GM10248 (cell line): Measurements from ENCODE around the gene ULK1.

Experiments
- CTCF ChIA-PET: fragments of 300-600 bp; sonication (Branson Sonifier 250); formaldehyde crosslinking; extraction: SDS; loops from one replicate; lab custom pipeline; 2021; ENCODE audit warnings: antibody characterized with exemption; lab: Yijun Ruan, JAX
- POLR2A ChIA-PET: fragments of 350-650 bp; sonication (Branson Sonifier 250); formaldehyde crosslinking; extraction: SDS; loops from one replicate; lab custom pipeline; 2020; ENCODE audit warnings: antibody characterized with exemption; lab: Yijun Ruan, JAX
- DNase-seq: peaks from one replicate; pipeline ENCODE4 v3.0.0; 2012; ENCODE audit errors: extremely low spot score
- CTCF ChIP-seq: IDR thresholded peaks from 2 replicates; pipeline ENCODE4 v1.5.1; 2012; ENCODE audit warnings: mild to moderate bottlenecking, low read depth; ENCODE audit errors: extremely low read depth, missing control alignments, control extremely low read depth

Gene ULK1

GRCh38 chr12:131894981-131895639, 688 bp downstream of the ULK1 start:
- ChIA-PET CTCF (no interaction called here), POLR2A (no interaction called here)
- DNase-seq: no peak
- TF ChIP-seq CTCF: no peak

GRCh38 chr12:131895640-131896079, 1.2 kb downstream of the ULK1 start:
- no peak for TF ChIP-seq CTCF
- ChIA-PET CTCF (no interaction called here), POLR2A (no interaction called here)
- no peak for DNase-seq

- CTCF ChIA-PET: no interaction called here
- DNase-seq: peak; percentile 86
- POLR2A ChIA-PET: no interaction called here
- TF ChIP-seq CTCF: no peak
These were observed 1.8 kb downstream of the ULK1 start for GRCh38 chr12:131896080-131896810.

GRCh38 chr12:131896811-131897270, 2.4 kb downstream of the ULK1 start:
- ChIA-PET CTCF (no interaction called here), POLR2A (interaction anchor here (0.6 kb wide), 1 partner anchor 55 kb away, joined by 3 read pairs; no protein-coding TSS in a partner anchor)
- TF ChIP-seq CTCF: no peak
- no peak for DNase-seq

- no peak for DNase-seq
- ChIA-PET POLR2A (interaction anchor here (0.6 kb wide), 1 partner anchor 54 kb away, joined by 3 read pairs; no protein-coding TSS in a partner anchor), CTCF (interaction anchor here (1.8 kb wide), 1 partner anchor 8 kb away, joined by 4 read pairs; no protein-coding TSS in a partner anchor)
- no peak for TF ChIP-seq CTCF
These were observed 2.9 kb downstream of the ULK1 start for GRCh38 chr12:131897276-131897675.

- CTCF ChIA-PET: interaction anchor here (1.5 to 1.8 kb wide), 2 partner anchors 8 to 12 kb away, joined by 3 to 4 read pairs; no protein-coding TSS in a partner anchor
- TF ChIP-seq CTCF: no peak
- POLR2A ChIA-PET: no interaction called here
- no peak for DNase-seq
These were observed 3.5 kb downstream of the ULK1 start for GRCh38 chr12:131897875-131898274.
